ENCODE results near the gene NECAP2.
"Not testable (repeated sequence)": the region's sequence is repeated elsewhere in the genome, so short reads cannot be mapped to it uniquely, and the experiment has no call there.

Gene NECAP2

DNA sequence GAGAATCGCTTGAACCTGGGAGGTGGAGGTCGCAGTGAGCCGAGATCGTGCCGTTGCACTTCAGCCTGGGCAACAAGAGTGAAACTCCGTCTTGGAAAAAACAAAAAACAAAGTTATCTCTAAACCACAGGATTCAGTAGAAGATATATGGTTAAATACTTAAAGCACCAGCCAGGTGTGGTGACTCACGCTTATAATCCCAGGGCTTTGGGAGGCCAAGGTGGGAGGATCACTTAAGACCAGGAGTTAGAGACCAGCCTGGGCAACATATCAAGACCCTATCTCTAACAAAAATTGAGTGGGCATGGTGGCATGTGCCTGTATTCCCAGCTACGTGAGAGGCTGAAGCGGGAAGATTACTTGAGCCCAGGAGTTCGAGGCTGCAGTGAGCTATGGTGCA is 5.6 kb downstream of the NECAP2 start:
- no peak overlapping the region for H3K4me3 ChIP-seq (ENCODE audit: low read depth, low read length)
- TF ChIP-seq, protein P1, sequence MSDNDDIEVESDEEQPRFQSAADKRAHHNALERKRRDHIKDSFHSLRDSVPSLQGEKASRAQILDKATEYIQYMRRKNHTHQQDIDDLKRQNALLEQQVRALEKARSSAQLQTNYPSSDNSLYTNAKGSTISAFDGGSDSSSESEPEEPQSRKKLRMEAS (IDR thresholded peaks at IDR 0.05; ENCODE audit: low read depth, low read length), result no peak
- TF ChIP-seq MYC (IDR thresholded peaks at IDR 0.05; ENCODE audit: low read depth, low read length) (no peak), POLR2A (IDR thresholded peaks at IDR 0.05; ENCODE audit: extremely low read depth, insufficient read length) (no peak)
- TF ChIP-seq, protein P2, sequence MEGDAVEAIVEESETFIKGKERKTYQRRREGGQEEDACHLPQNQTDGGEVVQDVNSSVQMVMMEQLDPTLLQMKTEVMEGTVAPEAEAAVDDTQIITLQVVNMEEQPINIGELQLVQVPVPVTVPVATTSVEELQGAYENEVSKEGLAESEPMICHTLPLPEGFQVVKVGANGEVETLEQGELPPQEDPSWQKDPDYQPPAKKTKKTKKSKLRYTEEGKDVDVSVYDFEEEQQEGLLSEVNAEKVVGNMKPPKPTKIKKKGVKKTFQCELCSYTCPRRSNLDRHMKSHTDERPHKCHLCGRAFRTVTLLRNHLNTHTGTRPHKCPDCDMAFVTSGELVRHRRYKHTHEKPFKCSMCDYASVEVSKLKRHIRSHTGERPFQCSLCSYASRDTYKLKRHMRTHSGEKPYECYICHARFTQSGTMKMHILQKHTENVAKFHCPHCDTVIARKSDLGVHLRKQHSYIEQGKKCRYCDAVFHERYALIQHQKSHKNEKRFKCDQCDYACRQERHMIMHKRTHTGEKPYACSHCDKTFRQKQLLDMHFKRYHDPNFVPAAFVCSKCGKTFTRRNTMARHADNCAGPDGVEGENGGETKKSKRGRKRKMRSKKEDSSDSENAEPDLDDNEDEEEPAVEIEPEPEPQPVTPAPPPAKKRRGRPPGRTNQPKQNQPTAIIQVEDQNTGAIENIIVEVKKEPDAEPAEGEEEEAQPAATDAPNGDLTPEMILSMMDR (IDR thresholded peaks at IDR 0.05; ENCODE audit: low read depth, low read length), result no peak
- DNase-seq (ENCODE audit: low read depth), result no peak

DNA sequence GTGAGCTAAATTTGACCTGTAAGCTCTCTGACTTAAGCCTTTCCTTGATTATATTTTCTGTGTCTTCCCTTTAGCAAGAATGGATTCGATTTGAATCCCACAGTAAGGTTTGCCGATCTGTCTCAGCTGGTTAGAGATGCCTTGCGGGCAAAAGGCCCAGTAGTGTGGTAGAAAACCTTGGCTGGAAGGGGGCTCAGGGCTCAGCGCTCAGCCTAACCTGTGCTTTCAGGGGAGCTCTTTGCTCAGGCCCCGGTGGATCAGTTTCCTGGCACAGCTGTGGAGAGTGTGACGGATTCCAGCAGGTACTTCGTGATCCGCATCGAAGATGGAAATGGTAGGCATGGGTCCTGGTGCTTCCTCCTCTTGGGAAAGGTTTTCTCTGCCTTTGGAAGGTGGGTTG is 7.1 kb downstream of the NECAP2 start:
- DNase-seq (ENCODE audit: low read depth), result no peak
- H3K4me3 ChIP-seq (ENCODE audit: low read depth, low read length), result no peak overlapping the region
- TF ChIP-seq, protein P2 (IDR thresholded peaks at IDR 0.05; ENCODE audit: low read depth, low read length), result no peak
- TF ChIP-seq, protein P1 (IDR thresholded peaks at IDR 0.05; ENCODE audit: low read depth, low read length), result no peak
- TF ChIP-seq POLR2A (IDR thresholded peaks at IDR 0.05; ENCODE audit: extremely low read depth, insufficient read length), result no peak
- TF ChIP-seq MYC (IDR thresholded peaks at IDR 0.05; ENCODE audit: low read depth, low read length), result no peak

DNA sequence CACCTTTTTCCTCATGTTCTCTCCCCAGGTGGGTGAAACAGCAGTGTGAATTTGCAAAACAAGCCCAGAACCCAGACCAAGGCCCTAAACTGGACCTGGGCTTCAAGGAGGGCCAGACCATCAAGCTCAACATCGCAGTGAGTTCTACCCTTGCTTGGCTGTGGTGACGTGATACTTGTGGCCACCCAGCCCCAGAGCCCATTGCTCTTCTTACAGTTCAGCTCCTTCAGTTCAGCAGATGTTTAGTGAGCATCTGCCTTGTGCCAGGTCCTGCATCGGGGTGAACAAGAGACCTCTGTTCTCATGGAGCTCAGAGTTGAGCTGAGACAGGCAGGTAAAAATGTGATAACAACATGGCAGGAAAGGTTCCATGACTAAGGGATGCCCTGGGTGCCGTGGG is 8.5 kb downstream of the NECAP2 start:
- DNase-seq (ENCODE audit: low read depth), result no peak
- TF ChIP-seq MYC (IDR thresholded peaks at IDR 0.05; ENCODE audit: low read depth, low read length) (no peak), POLR2A (IDR thresholded peaks at IDR 0.05; ENCODE audit: extremely low read depth, insufficient read length) (no peak)
- TF ChIP-seq, protein P1 (IDR thresholded peaks at IDR 0.05; ENCODE audit: low read depth, low read length), result no peak
- TF ChIP-seq, protein P2 (IDR thresholded peaks at IDR 0.05; ENCODE audit: low read depth, low read length), result no peak
- no peak overlapping the region for H3K4me3 ChIP-seq (ENCODE audit: low read depth, low read length)

DNA sequence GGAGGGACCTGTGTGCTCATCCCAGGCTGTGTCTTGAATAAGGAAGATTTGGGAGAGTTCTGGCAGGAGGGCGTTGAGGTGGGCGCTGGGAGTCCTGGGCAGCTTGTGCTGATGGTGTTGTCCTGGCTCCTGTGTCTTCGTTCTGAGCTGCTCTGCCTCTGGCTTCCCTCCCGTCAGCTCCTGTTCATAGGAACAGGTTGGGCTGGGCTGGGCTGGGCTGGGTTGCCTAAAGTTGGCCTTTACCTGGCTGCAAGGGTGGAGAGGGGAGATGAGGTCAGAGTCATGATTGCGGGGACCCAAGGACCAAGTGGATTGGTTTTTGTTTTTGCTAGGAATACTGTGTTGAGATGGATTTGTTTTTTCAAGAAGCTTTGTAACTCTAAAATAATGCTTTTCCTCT is 9.1 kb downstream of the NECAP2 start:
- TF ChIP-seq POLR2A (IDR thresholded peaks at IDR 0.05; ENCODE audit: extremely low read depth, insufficient read length) (no peak), MYC (IDR thresholded peaks at IDR 0.05; ENCODE audit: low read depth, low read length) (no peak)
- TF ChIP-seq, protein P2 (IDR thresholded peaks at IDR 0.05; ENCODE audit: low read depth, low read length), result no peak
- TF ChIP-seq, protein P1 (IDR thresholded peaks at IDR 0.05; ENCODE audit: low read depth, low read length), result no peak
- no peak for DNase-seq (ENCODE audit: low read depth)

DNA sequence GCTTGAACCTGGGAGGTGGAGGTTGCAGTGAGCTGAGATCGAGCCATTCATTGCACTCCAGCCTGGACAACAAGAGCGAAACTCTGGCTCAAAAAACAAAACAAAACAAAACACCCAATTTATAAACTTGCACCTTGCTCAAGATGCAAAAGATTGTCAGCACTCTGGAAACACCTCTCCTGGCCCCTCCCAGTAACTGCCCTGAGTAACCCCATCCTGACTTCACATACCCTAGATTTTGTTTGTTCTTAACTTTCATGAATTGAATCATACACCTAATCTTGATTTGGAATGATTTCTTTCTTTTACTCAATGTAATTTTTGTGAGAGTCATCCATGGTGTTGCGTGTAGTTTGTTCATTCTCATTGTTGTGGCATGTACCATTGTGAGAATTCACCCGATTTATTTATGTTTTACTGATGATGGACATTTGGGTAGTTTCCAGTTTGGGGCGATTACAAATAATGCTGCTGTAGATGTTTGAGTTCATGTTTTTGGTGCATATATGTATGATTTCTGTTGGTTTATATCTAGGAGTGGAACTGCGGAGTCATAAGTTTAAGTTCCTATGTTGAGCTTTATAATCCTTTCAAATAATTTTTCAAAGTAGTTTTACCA is 10.4 kb downstream of the NECAP2 start:
- no peak for TF ChIP-seq MYC (IDR thresholded peaks at IDR 0.05; ENCODE audit: low read depth, low read length)
- no peak for DNase-seq (ENCODE audit: low read depth)

More for the DNA sequence above, 9.1 kb downstream of the NECAP2 start:
- H3K4me3 ChIP-seq (ENCODE audit: low read depth, low read length), result no peak overlapping the region

DNA sequence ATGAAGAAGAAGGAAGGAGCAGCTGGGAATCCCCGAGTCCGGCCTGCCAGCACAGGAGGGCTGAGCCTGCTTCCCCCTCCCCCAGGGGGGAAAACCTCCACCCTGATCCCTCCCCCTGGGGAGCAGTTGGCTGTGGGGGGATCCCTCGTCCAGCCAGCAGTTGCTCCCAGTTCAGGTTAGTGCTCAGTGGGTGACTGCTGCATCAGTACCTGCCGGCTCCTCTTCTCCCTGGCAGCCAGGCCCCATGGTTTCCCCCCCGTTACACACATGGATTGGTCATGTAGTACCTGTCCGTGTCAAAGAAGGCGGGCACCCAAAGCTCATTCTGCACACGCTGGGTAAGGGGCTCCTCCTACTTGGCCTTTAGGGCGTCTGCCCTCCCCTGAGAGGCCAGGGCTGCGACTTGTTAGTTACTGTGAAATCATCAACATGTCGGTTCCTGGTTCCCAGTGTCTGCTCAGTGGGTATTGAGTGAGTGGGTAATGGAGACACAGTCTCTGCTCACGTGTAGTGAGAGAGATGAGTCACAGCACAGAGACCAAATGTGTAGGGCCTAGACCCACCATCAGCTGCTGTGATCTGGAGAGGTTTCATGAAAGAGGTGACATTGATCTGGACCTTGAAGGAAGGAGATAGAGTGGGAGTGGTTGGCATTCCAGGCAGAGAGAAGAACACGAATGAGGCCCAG is 11.5 kb downstream of the NECAP2 start:
- DNase-seq (ENCODE audit: low read depth), result no peak
- TF ChIP-seq MYC (IDR thresholded peaks at IDR 0.05; ENCODE audit: low read depth, low read length) (no peak), POLR2A (IDR thresholded peaks at IDR 0.05; ENCODE audit: extremely low read depth, insufficient read length) (no peak)
- TF ChIP-seq, protein P1 (IDR thresholded peaks at IDR 0.05; ENCODE audit: low read depth, low read length), result no peak
- TF ChIP-seq, protein P2 (IDR thresholded peaks at IDR 0.05; ENCODE audit: low read depth, low read length), result no peak
- H3K4me3 ChIP-seq (ENCODE audit: low read depth, low read length), result no peak overlapping the region

More for the DNA sequence above, 10.4 kb downstream of the NECAP2 start:
- no peak overlapping the region for H3K4me3 ChIP-seq (ENCODE audit: low read depth, low read length)

DNA sequence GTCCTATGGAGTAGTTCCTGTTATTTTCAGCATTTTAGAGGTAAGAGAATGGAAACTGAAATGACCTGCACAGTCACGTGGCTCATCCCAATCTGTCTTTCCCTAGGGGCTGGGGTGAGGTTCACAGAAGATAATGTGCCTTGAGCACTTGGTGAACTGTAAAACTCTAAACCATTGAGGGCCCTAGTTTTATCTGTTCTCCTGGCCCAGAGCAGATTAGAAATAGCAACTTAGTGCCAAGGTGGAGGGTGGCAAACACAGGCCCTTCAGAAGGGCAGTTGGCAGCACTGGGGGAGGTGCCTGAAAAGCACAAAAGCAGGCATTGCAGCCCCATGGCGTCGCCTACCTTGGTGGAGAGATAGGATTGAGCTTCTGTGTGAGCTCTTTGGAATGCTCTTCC is 14.4 kb downstream of the NECAP2 start:
- not testable (repeated sequence) for DNase-seq (ENCODE audit: low read depth); H3K4me3 ChIP-seq (ENCODE audit: low read depth, low read length)

DNA sequence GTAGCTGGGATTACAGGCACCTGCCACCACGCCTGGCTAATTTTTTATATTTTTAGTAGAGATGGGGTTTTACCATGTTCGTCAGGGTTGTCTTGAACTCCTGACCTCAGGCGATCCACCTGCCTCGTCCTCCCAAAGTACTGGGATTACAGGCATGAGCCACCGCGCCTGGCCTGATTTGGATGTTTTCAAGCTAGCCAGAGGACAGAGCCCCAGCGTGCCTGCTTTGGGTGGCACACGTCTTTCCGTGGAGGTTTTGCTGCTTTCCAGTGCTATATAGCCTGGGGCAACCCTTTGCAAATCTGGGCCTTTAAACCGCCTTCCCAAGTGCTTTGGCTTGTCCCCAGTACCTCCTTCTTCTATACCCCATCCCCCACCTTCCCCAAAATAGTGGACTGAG is 15.6 kb downstream of the NECAP2 start:
- DNase-seq (ENCODE audit: low read depth); H3K4me3 ChIP-seq (ENCODE audit: low read depth, low read length): not testable (repeated sequence)
